HG03097 (cell line): ENCODE measurements around the gene LARGE1.

ENCODE experiments used
- ATAC-seq: cut with Tn5 transposase; IDR thresholded peaks from one replicate; pipeline ENCODE4 v1.9.1; 2021; ENCODE audit not compliant: unreplicated experiment, low FRiP score

LARGE1 gene

GRCh38 chr22:33920197-33920540 is at the start of gene LARGE1:
TSS of gene LARGE1 (minus strand) at chr22:33920476.
- ATAC-seq: peak; percentile 20

- no peak for ATAC-seq
Observed at GRCh38 chr22:33969045-33969444, 48.8 kb upstream of the LARGE1 start.

- no peak for ATAC-seq
Observed at GRCh38 chr22:33964121-33964520, 43.8 kb upstream of the LARGE1 start.

- ATAC-seq: no peak
Observed at GRCh38 chr22:33962409-33962808, 42.1 kb upstream of the LARGE1 start.

GRCh38 chr22:33958741-33959140 is 38.5 kb upstream of the LARGE1 start:
- no peak for ATAC-seq

GRCh38 chr22:33957086-33957485 is 36.8 kb upstream of the LARGE1 start:
- ATAC-seq: no peak

- ATAC-seq: no peak
Observed at GRCh38 chr22:33952776-33953175, 32.5 kb upstream of the LARGE1 start.

GRCh38 chr22:33940741-33941140 is 20.5 kb upstream of the LARGE1 start:
- ATAC-seq: no peak

GRCh38 chr22:33932997-33933396 is 12.7 kb upstream of the LARGE1 start:
- no peak for ATAC-seq

GRCh38 chr22:33931406-33931805 is 11.1 kb upstream of the LARGE1 start:
- ATAC-seq: no peak

GRCh38 chr22:33927752-33928151 is 7.5 kb upstream of the LARGE1 start:
- no peak for ATAC-seq

GRCh38 chr22:33925194-33925593 is 4.9 kb upstream of the LARGE1 start:
- no peak for ATAC-seq

GRCh38 chr22:33923660-33924246 is 3.5 kb upstream of the LARGE1 start:
- no peak for ATAC-seq

- ATAC-seq: no peak
Observed at GRCh38 chr22:33923033-33923432, 2.8 kb upstream of the LARGE1 start.

- ATAC-seq: no peak
Observed at GRCh38 chr22:33922349-33922681, 2.0 kb upstream of the LARGE1 start.

- ATAC-seq: no peak
Observed at GRCh38 chr22:33921525-33922348, 1.5 kb upstream of the LARGE1 start.

GRCh38 chr22:33920927-33921524 is 750 bp upstream of the LARGE1 start:
- peak; percentile 60 for ATAC-seq

GRCh38 chr22:33919391-33920196 is 682 bp downstream of the LARGE1 start:
- peak; percentile 13 for ATAC-seq

- no peak for ATAC-seq
Observed at GRCh38 chr22:33918676-33919365, 1.5 kb downstream of the LARGE1 start.

- no peak for ATAC-seq
Observed at GRCh38 chr22:33917744-33918406, 2.4 kb downstream of the LARGE1 start.
